NCI-H526 (cell line): ENCODE measurements around the gene KIF16B.
A peak's percentile ranks its signal among the peaks of the same experiment; 100 is the strongest.
"Not testable (repeated sequence)": the region's sequence is repeated elsewhere in the genome, so short reads cannot be mapped to it uniquely, and the experiment has no call there.

ENCODE experiments used
- DNase-seq, 2 experiments: peaks; one replicate each; lab custom pipeline; 2025; lab: John Stamatoyannopoulos, UW

KIF16B gene

GRCh38 chr20:16257813-16258430 is 315.3 kb downstream of the KIF16B start:
- DNase-seq: no peak

GRCh38 chr20:16257021-16257420 is 316.2 kb downstream of the KIF16B start:
- DNase-seq: no peak

- DNase-seq: no peak
These were observed 326.4 kb downstream of the KIF16B start for GRCh38 chr20:16246870-16247269.

- no peak for DNase-seq
These were observed 327.0 kb downstream of the KIF16B start for GRCh38 chr20:16246291-16246690.

- no peak for DNase-seq
These were observed 327.4 kb downstream of the KIF16B start for GRCh38 chr20:16245879-16246278.

GRCh38 chr20:16244892-16245291 is 328.4 kb downstream of the KIF16B start:
- DNase-seq: no peak

GRCh38 chr20:16243470-16243869 is 329.8 kb downstream of the KIF16B start:
- DNase-seq: no peak

- DNase-seq: peak in 1 of 2 experiments; percentile 7
These were observed 331.3 kb downstream of the KIF16B start for GRCh38 chr20:16241911-16242310.

- DNase-seq: no peak
These were observed 332.9 kb downstream of the KIF16B start for GRCh38 chr20:16240355-16240754.

- no peak for DNase-seq
These were observed 336.5 kb downstream of the KIF16B start for GRCh38 chr20:16236589-16237241.

- no peak for DNase-seq
These were observed 342.8 kb downstream of the KIF16B start for GRCh38 chr20:16230402-16230801.

GRCh38 chr20:16229813-16230212 is 343.4 kb downstream of the KIF16B start:
- no peak for DNase-seq

GRCh38 chr20:16228722-16229121 is 344.5 kb downstream of the KIF16B start:
- DNase-seq: peak in 1 of 2 experiments; percentile 21

- not testable (repeated sequence) for DNase-seq
These were observed 346.3 kb downstream of the KIF16B start for GRCh38 chr20:16226961-16227360.

- no peak for DNase-seq
These were observed 348.4 kb downstream of the KIF16B start for GRCh38 chr20:16224836-16225235.

GRCh38 chr20:16222859-16223411 is 350.3 kb downstream of the KIF16B start:
- no peak for DNase-seq
